SK-N-SH (cell line): ENCODE measurements around the gene GID4. TPM values are rescaled to one million over a fixed set of nuclear protein-coding genes. Genes with fewer than 3 reads are reported as not detected.

Experiments used
- CTCF ChIA-PET: fragments of 300-600, 350-600 bp; formaldehyde crosslinking; extraction: SDS; loops from one replicate; lab custom pipeline; 2021; lab: Yijun Ruan, JAX
- POLR2A ChIA-PET: fragments of 350-600 bp; sonication (Branson Sonifier 250); formaldehyde crosslinking; extraction: SDS; loops from one replicate; lab custom pipeline; 2020; ENCODE audit warnings: antibody characterized with exemption, inconsistent platforms; lab: Yijun Ruan, JAX
- DNase-seq: peaks from one replicate; pipeline ENCODE4 v3.0.0; 2012
- H2AFZ ChIP-seq: fragments of 200-600 bp; sonication (generic); 2 replicates; pipeline ENCODE4 v1.8.1; 2016; ENCODE audit warnings: antibody characterized with exemption, mild to moderate bottlenecking, low read depth
- H3F3A ChIP-seq: fragments of 200-600 bp; sonication (generic); replicated peaks from 2 replicates; pipeline ENCODE3; 2016; ENCODE audit warnings: antibody characterized with exemption, mild to moderate bottlenecking; ENCODE audit not compliant: insufficient read depth
- H3K27ac ChIP-seq, 2 experiments: fragments of 200-500 bp in 1 of 2; fragments of 200-600 bp in 1 of 2; sonication (Bioruptor generic) in 1 of 2; sonication (generic), shearing (Covaris generic) in 1 of 2; 2 replicates each; pipeline versions ENCODE4 v1.5.1 to v1.6.1; 2014 to 2016; ENCODE audit warnings: low read depth in 2 of 2, inconsistent platforms in 1 of 2, low read length in 1 of 2, mild to moderate bottlenecking in 1 of 2, mixed read lengths in 1 of 2
- H3K27me3 ChIP-seq: fragments of 200-600 bp; sonication (generic), shearing (Covaris generic); 2 replicates; pipeline ENCODE4 v1.6.1; 2016; ENCODE audit warnings: mixed run types; ENCODE audit not compliant: insufficient read depth
- H3K36me3 ChIP-seq, 2 experiments: fragments of 200-500 bp in 1 of 2; fragments of 200-600 bp in 1 of 2; sonication (Bioruptor generic) in 1 of 2; sonication (generic) in 1 of 2; replicated peaks in 1 of 2; 2 replicates each; pipeline versions ENCODE3 to v1.5.1; 2014 to 2016; ENCODE audit warnings: low read length in 1 of 2, mild to moderate bottlenecking in 1 of 2; ENCODE audit not compliant: insufficient read depth in 2 of 2, control insufficient read depth in 1 of 2
- H3K4me1 ChIP-seq, 2 experiments: fragments of 200-500 bp in 1 of 2; fragments of 200-600 bp in 1 of 2; sonication (Bioruptor generic) in 1 of 2; sonication (generic), shearing (Covaris generic) in 1 of 2; 2 replicates each; pipeline versions ENCODE4 v1.5.1 to v1.6.1; 2014 to 2016; ENCODE audit warnings: low read depth in 1 of 2, low read length in 1 of 2, mixed run types in 1 of 2; ENCODE audit not compliant: insufficient read depth in 2 of 2, control insufficient read depth in 1 of 2
- H3K4me2 ChIP-seq: fragments of 200-600 bp; sonication (generic), shearing (Covaris generic); 2 replicates; pipeline ENCODE4 v1.6.1; 2017; ENCODE audit warnings: mixed run types
- H3K4me3 ChIP-seq, 2 experiments: fragments of 200-500 bp in 1 of 2; fragments of 200-600 bp in 1 of 2; sonication (Bioruptor generic) in 1 of 2; sonication (generic), shearing (Covaris generic) in 1 of 2; 2 replicates each; pipeline versions ENCODE4 v1.5.1 to v1.8.1; 2014 to 2016; ENCODE audit warnings: low read depth in 2 of 2, inconsistent platforms in 1 of 2, low read length in 1 of 2, mild to moderate bottlenecking in 1 of 2, mixed read lengths in 1 of 2, moderate library complexity in 1 of 2
- H3K79me2 ChIP-seq: fragments of 200-600 bp; sonication (generic); 2 replicates; pipeline ENCODE4 v1.8.1; 2017; ENCODE audit warnings: mild to moderate bottlenecking; ENCODE audit not compliant: insufficient read depth
- H3K9ac ChIP-seq: fragments of 200-600 bp; sonication (generic); 2 replicates; pipeline ENCODE4 v1.6.1; 2017; ENCODE audit warnings: mixed run types
- H3K9me2 ChIP-seq: fragments of 200-600 bp; sonication (generic); 2 replicates; pipeline ENCODE4 v1.6.1; 2017; ENCODE audit warnings: mixed run types
- H3K9me3 ChIP-seq: fragments of 200-600 bp; sonication (generic); 2 replicates; pipeline ENCODE4 v1.6.1; 2017; ENCODE audit warnings: mixed run types, mild to moderate bottlenecking, moderate library complexity
- H4K20me1 ChIP-seq: fragments of 200-600 bp; sonication (generic); 2 replicates; pipeline ENCODE4 v1.6.1; 2017; ENCODE audit warnings: mild to moderate bottlenecking, mixed run types; ENCODE audit not compliant: insufficient read depth
- ELF1 ChIP-seq: IDR thresholded peaks from 2 replicates; pipeline ENCODE4 v1.4.0; 2012
- EP300 ChIP-seq, 2 experiments: IDR thresholded peaks; 2 replicates each; pipeline versions ENCODE4 v1.4.0 to v1.6.1; 2012; ENCODE audit warnings: borderline replicate concordance in 1 of 2, low read depth in 1 of 2, low read length in 1 of 2
- EZH2phosphoT487 ChIP-seq: fragments of 200-600 bp; sonication (generic); IDR thresholded peaks from 2 replicates; pipeline ENCODE4 v1.6.1; 2017; ENCODE audit warnings: low read depth, mixed run types, mild to moderate bottlenecking, antibody characterized with exemption, moderate library complexity, borderline replicate concordance
- FOXM1 ChIP-seq: IDR thresholded peaks from 2 replicates; pipeline ENCODE4 v1.4.0; 2012; ENCODE audit warnings: low read depth, mild to moderate bottlenecking
- GATA2 ChIP-seq: sonication (generic); formaldehyde crosslinking; IDR thresholded peaks from 2 replicates; pipeline ENCODE4 v1.5.0; 2020; ENCODE audit warnings: mild to moderate bottlenecking, missing genetic modification reagents
- IRF3 ChIP-seq: fragments of 150-350 bp; IDR thresholded peaks from 2 replicates; pipeline ENCODE4 v1.6.1; 2016; ENCODE audit warnings: mild to moderate bottlenecking, low read depth, low read length
- JUND ChIP-seq: IDR thresholded peaks from 2 replicates; pipeline ENCODE4 v1.4.0; 2012
- MXI1 ChIP-seq: IDR thresholded peaks from 2 replicates; pipeline ENCODE4 v1.6.1; 2012; ENCODE audit warnings: mild to moderate bottlenecking, low read depth, low read length, improper control_type of control experiment
- NRF1 ChIP-seq: IDR thresholded peaks from 2 replicates; pipeline ENCODE4 v1.6.1; 2012; ENCODE audit warnings: low read depth, mild to moderate bottlenecking, low read length
- PBX3 ChIP-seq: IDR thresholded peaks from 2 replicates; pipeline ENCODE4; 2012
- POLR2AphosphoS5 ChIP-seq: IDR thresholded peaks from 2 replicates; pipeline ENCODE4 v1.6.1; 2012; ENCODE audit warnings: low read depth, low read length
- RAD21 ChIP-seq: IDR thresholded peaks from 2 replicates; pipeline ENCODE4 v1.6.1; 2012; ENCODE audit warnings: mild to moderate bottlenecking, low read length
- RFX5 ChIP-seq: IDR thresholded peaks from 2 replicates; pipeline ENCODE4 v1.6.1; 2012; ENCODE audit warnings: mild to moderate bottlenecking, improper control_type of control experiment, low read length
- RXRA ChIP-seq: IDR thresholded peaks from 2 replicates; pipeline ENCODE4 v1.4.0; 2012; ENCODE audit warnings: low read depth, mild to moderate bottlenecking, borderline replicate concordance
- SIN3A ChIP-seq: IDR thresholded peaks from 2 replicates; pipeline ENCODE4 v1.6.1; 2012; ENCODE audit warnings: low read depth, mild to moderate bottlenecking, low read length, moderate library complexity, borderline replicate concordance
- TAF1 ChIP-seq: IDR thresholded peaks from 2 replicates; pipeline ENCODE4 v1.6.1; 2012; ENCODE audit warnings: low read depth, mild to moderate bottlenecking, low read length, moderate library complexity, borderline replicate concordance
- TCF12 ChIP-seq: IDR thresholded peaks from 2 replicates; pipeline ENCODE4 v1.4.0; 2012
- TEAD4 ChIP-seq: IDR thresholded peaks from 2 replicates; pipeline ENCODE4 v1.4.0; 2012; ENCODE audit warnings: mild to moderate bottlenecking, borderline replicate concordance; ENCODE audit not compliant: insufficient read depth
- USF1 ChIP-seq: IDR thresholded peaks from 2 replicates; pipeline ENCODE4 v1.4.0; 2012; ENCODE audit warnings: low read depth, borderline replicate concordance
- WGBS: methylation state at CpG from one replicate; pipeline ENCODE4 v1.1.6; 2017; ENCODE audit warnings: low lambda C conversion rate; 5-methylcytosine and 5-hydroxymethylcytosine counted together
- polyA plus RNA-seq, 3 experiments: library from polyadenylated mRNA; depleted of rRNA; stranded (reverse); fragments of >200 nt; gene quantifications; 2 replicates each; pipeline ENCODE4 v1.2.3, GENCODE V29; 2012
- TF ChIP-seq, protein P1 (sequence below): fragments of 150-350 bp; IDR thresholded peaks from 2 replicates; pipeline ENCODE4 v1.6.1; 2017; ENCODE audit warnings: antibody characterized with exemption, low read length, low read depth, borderline replicate concordance
- TF ChIP-seq, protein P2 (sequence below): fragments of 200-600 bp; sonication (generic); IDR thresholded peaks from 2 replicates; pipeline ENCODE4 v1.6.1; 2017; ENCODE audit warnings: antibody characterized with exemption, mild to moderate bottlenecking, moderate library complexity

GID4 gene
- polyA plus RNA-seq, 1 of the 3 experiments (the other 2 are of a cell fraction), result 4.3 TPM

DNA sequence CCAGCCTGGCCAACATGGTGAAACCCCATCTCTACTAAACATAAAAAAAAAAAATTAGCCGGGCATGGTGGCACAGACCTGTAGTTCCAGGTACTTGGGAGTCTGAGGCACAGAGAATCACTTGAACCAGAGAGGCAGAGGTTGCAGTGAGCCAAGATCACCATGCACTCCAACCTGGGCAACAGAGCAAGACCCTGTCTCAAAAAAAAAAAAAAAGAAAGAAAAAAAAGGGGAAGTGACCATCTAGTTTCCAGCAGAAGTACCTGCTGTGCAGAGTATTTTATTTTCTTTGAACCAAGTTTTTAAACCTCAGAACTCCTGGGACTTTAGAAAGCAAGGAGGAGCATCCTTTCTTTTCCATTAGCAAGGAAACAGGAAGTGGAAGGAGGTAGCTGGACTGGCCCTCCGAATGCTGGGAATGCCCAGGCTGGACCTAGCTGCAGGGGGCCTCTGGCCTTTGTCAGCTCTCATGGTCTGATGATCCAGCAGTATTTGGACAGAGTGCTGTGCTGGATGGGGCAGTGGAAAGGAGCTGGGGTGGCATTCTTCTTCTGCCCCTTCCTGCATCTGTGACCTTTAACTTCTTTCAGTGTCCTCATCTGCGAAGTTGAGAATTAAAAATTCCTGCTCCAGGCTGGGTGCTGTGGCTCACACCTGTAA lies 6.6 kb downstream of the GID4 start (continued):
- TF ChIP-seq RAD21 (no peak), EP300 (IDR thresholded peaks at IDR 0.05; ENCODE audit: borderline replicate concordance in 1 of 2, low read depth in 1 of 2, low read length in 1 of 2) (no peak)

- Histone ChIP-seq H3K4me3 (no peak overlapping the region), H3F3A (no peaks in the 10 kb centered on the region), H3K79me2 (no peaks in the 10 kb centered on the region), H3K9me2 (no peaks in the 10 kb centered on the region), H3K27ac (no peak overlapping the region), H3K9me3 (no peaks in the 10 kb centered on the region), H3K9ac (no peak overlapping the region), H3K4me1 (no peaks in the 10 kb centered on the region)
- WGBS, result 98% methylated on average over 6 of the region's 6 CpGs
- CTCF ChIA-PET, result no interaction called here
- DNase-seq, result no peak
- TF ChIP-seq, protein P1, sequence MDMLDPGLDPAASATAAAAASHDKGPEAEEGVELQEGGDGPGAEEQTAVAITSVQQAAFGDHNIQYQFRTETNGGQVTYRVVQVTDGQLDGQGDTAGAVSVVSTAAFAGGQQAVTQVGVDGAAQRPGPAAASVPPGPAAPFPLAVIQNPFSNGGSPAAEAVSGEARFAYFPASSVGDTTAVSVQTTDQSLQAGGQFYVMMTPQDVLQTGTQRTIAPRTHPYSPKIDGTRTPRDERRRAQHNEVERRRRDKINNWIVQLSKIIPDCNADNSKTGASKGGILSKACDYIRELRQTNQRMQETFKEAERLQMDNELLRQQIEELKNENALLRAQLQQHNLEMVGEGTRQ, result no peak
- no peak for TF ChIP-seq EZH2phosphoT487
- no peak for TF ChIP-seq IRF3
- no peak for TF ChIP-seq NRF1
- no peak for TF ChIP-seq RFX5
- no peak for TF ChIP-seq JUND
- TF ChIP-seq, protein P2, sequence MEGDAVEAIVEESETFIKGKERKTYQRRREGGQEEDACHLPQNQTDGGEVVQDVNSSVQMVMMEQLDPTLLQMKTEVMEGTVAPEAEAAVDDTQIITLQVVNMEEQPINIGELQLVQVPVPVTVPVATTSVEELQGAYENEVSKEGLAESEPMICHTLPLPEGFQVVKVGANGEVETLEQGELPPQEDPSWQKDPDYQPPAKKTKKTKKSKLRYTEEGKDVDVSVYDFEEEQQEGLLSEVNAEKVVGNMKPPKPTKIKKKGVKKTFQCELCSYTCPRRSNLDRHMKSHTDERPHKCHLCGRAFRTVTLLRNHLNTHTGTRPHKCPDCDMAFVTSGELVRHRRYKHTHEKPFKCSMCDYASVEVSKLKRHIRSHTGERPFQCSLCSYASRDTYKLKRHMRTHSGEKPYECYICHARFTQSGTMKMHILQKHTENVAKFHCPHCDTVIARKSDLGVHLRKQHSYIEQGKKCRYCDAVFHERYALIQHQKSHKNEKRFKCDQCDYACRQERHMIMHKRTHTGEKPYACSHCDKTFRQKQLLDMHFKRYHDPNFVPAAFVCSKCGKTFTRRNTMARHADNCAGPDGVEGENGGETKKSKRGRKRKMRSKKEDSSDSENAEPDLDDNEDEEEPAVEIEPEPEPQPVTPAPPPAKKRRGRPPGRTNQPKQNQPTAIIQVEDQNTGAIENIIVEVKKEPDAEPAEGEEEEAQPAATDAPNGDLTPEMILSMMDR, result no peak
- TF ChIP-seq, all 33 proteins: peak for 0
- H4K20me1 ChIP-seq, result no peaks in the 10 kb centered on the region
- H3K27me3 ChIP-seq, result no peaks in the 10 kb centered on the region
- POLR2A ChIA-PET, result no interaction called here
- peaks cover 23 to 36% of the 10 kb centered on the region in 2 experiments for H3K36me3 ChIP-seq
- no peak overlapping the region for H2AFZ ChIP-seq
- H3K4me2 ChIP-seq, result no peak overlapping the region
Observed at GRCh38 chr17:18055597-18055996, 16.4 kb downstream of the GID4 start.

GRCh38 chr17:18056214-18056613 lies 17.0 kb downstream of the GID4 start:
- no peak for DNase-seq
- Histone ChIP-seq H3K9me2 (no peaks in the 10 kb centered on the region), H2AFZ (no peak overlapping the region), H3K4me2 (no peak overlapping the region), H4K20me1 (no peaks in the 10 kb centered on the region), H3K4me3 (no peak overlapping the region), H3K9me3 (no peaks in the 10 kb centered on the region), H3K79me2 (no peaks in the 10 kb centered on the region), H3K36me3 (peaks cover 29 to 39% of the 10 kb centered on the region in 2 experiments), H3K27me3 (no peaks in the 10 kb centered on the region), H3K9ac (no peak overlapping the region), H3F3A (no peaks in the 10 kb centered on the region), H3K27ac (no peak overlapping the region), H3K4me1 (no peaks in the 10 kb centered on the region)
- ChIA-PET CTCF (no interaction called here), POLR2A (no interaction called here)
- 98% methylated on average over 3 of the region's 3 CpGs for WGBS
- TF ChIP-seq ELF1 (no peak), TCF12 (no peak), USF1 (no peak), EZH2phosphoT487 (no peak), FOXM1 (no peak), TEAD4 (no peak), RXRA (no peak), POLR2AphosphoS5 (no peak), PBX3 (no peak), GATA2 (CRISPR knock-in tag) (no peak), NRF1 (no peak), MXI1 (no peak), TAF1 (no peak), SIN3A (no peak)
